HG03342 (cell line): Measurements from ENCODE around the gene AKAP12.
"Not testable (repeated sequence)": the region's sequence is repeated elsewhere in the genome, so short reads cannot be mapped to it uniquely, and the experiment has no call there.

Experiments used
- ATAC-seq: cut with Tn5 transposase; IDR thresholded peaks from one replicate; pipeline ENCODE4 v1.9.1; 2021; ENCODE audit warnings: mild to moderate bottlenecking, moderate library complexity; ENCODE audit not compliant: unreplicated experiment

The AKAP12 gene

GRCh38 chr6:151338651-151339200 lies 99.0 kb downstream of the AKAP12 start:
- ATAC-seq, result no peak

GRCh38 chr6:151339369-151339768 lies 99.6 kb downstream of the AKAP12 start:
- ATAC-seq, result no peak

- ATAC-seq, result no peak
These were observed 100.6 kb downstream of the AKAP12 start for GRCh38 chr6:151340219-151340978.

- no peak for ATAC-seq
These were observed 101.9 kb downstream of the AKAP12 start for GRCh38 chr6:151341476-151342195.

GRCh38 chr6:151342750-151343149 lies 103.0 kb downstream of the AKAP12 start:
- not testable (repeated sequence) for ATAC-seq

- ATAC-seq, result no peak
These were observed 110.0 kb downstream of the AKAP12 start for GRCh38 chr6:151349651-151350270.

GRCh38 chr6:151350442-151351145 lies 110.8 kb downstream of the AKAP12 start:
- ATAC-seq, result no peak

GRCh38 chr6:151351146-151351700 lies 111.5 kb downstream of the AKAP12 start:
- ATAC-seq, result no peak

GRCh38 chr6:151351731-151352130 lies 112.0 kb downstream of the AKAP12 start:
- ATAC-seq, result no peak

- ATAC-seq, result no peak
These were observed 112.9 kb downstream of the AKAP12 start for GRCh38 chr6:151352410-151353396.

GRCh38 chr6:151353795-151354194 lies 114.0 kb downstream of the AKAP12 start:
- ATAC-seq, result no peak

- ATAC-seq, result not testable (repeated sequence)
These were observed 117.2 kb downstream of the AKAP12 start for GRCh38 chr6:151356983-151357382.

- ATAC-seq, result no peak
These were observed 118.1 kb downstream of the AKAP12 start for GRCh38 chr6:151357758-151358436.

GRCh38 chr6:151358475-151358874 lies 118.7 kb downstream of the AKAP12 start:
- no peak for ATAC-seq

GRCh38 chr6:151359486-151359885 lies 119.7 kb downstream of the AKAP12 start:
- ATAC-seq, result no peak

- ATAC-seq, result no peak
These were observed 125.5 kb downstream of the AKAP12 start for GRCh38 chr6:151365233-151365632.

- ATAC-seq, result no peak
These were observed 130.8 kb downstream of the AKAP12 start for GRCh38 chr6:151370509-151371078.

- no peak for ATAC-seq
These were observed 132.4 kb downstream of the AKAP12 start for GRCh38 chr6:151372164-151372563.
